ENCODE data around the gene POU3F2.

Gene POU3F2

GRCh38 chr6:98887650-98888049 is 53.3 kb downstream of the POU3F2 start:
- Histone ChIP-seq H3K27ac (ENCODE audit: low read depth, low read length) (no peak overlapping the region), H3K4me1 (ENCODE audit: control insufficient read depth, low read length) (no peaks in the 10 kb centered on the region), H3K4me2 (ENCODE audit: low read length) (no peak overlapping the region), H3K79me2 (ENCODE audit: control insufficient read depth, low read length) (no peaks in the 10 kb centered on the region), H3K4me3 (ENCODE audit: low read length) (no peak overlapping the region), H4K20me1 (ENCODE audit: control insufficient read depth, insufficient read depth, low read depth, low read length) (no peaks in the 10 kb centered on the region), H3K9me2 (replicated peaks; ENCODE audit: control insufficient read depth, low read length) (no peaks in the 10 kb centered on the region), H3K36me3 (ENCODE audit: control insufficient read depth, low read length) (peaks cover 20% of the 10 kb centered on the region), H3K27me3 (ENCODE audit: control insufficient read depth, low read length) (no peaks in the 10 kb centered on the region), H3K9me3 (ENCODE audit: control insufficient read depth, insufficient read depth, low read length) (no peaks in the 10 kb centered on the region), H3F3A (ENCODE audit: control insufficient read depth, insufficient read depth) (no peaks in the 10 kb centered on the region)
- TF ChIP-seq, protein P1, sequence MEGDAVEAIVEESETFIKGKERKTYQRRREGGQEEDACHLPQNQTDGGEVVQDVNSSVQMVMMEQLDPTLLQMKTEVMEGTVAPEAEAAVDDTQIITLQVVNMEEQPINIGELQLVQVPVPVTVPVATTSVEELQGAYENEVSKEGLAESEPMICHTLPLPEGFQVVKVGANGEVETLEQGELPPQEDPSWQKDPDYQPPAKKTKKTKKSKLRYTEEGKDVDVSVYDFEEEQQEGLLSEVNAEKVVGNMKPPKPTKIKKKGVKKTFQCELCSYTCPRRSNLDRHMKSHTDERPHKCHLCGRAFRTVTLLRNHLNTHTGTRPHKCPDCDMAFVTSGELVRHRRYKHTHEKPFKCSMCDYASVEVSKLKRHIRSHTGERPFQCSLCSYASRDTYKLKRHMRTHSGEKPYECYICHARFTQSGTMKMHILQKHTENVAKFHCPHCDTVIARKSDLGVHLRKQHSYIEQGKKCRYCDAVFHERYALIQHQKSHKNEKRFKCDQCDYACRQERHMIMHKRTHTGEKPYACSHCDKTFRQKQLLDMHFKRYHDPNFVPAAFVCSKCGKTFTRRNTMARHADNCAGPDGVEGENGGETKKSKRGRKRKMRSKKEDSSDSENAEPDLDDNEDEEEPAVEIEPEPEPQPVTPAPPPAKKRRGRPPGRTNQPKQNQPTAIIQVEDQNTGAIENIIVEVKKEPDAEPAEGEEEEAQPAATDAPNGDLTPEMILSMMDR (IDR thresholded peaks at IDR 0.05; ENCODE audit: low read depth, low read length, poor library complexity, severe bottlenecking), result no peak
- no peak for TF ChIP-seq EZH2phosphoT487 (IDR thresholded peaks at IDR 0.05; ENCODE audit: borderline replicate concordance, low read length)
